ENCODE data around the gene PIK3C2B.

DNA sequence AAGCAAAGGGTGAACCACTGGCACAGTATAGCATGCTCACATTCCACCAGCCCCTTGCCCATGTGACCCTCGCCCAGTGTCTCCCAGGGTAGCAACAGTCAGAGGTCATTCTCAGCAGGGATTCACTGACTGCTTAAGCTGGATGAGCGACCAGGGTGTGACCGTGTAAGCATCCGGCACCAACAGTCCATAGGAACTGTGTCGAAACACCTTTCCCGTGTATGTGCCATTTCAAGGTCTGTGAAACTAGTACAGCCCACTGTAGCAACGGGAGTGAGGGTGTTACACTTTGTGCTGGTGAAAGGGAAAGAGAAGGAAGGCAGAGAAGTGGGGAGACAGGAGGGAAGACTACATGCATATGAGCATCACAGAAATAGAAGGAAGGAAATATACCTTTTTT is 10.8 kb downstream of the PIK3C2B start:
- TF ChIP-seq CTCF (IDR thresholded peaks at IDR 0.05) (no peak), POLR2A (IDR thresholded peaks at IDR 0.05) (no peak)

Data from Peyer's patch (tissue), 4 donors.